OCI-LY3 (cell line): ENCODE data around the gene SERTAD1.

Experiments used
- H2AFZ ChIP-seq: fragments of 200-600, 300-600 bp; shearing (Covaris generic); 2 replicates; pipeline ENCODE4 v1.6.0; 2014; ENCODE audit warnings: antibody characterized with exemption, low read depth, low read length
- H3K27ac ChIP-seq: fragments of 200-600, 300-600 bp; sonication (generic); 2 replicates; pipeline ENCODE4 v1.5.1; 2014; ENCODE audit warnings: mild to moderate bottlenecking, low read length, moderate library complexity, mixed read lengths
- H3K27me3 ChIP-seq: fragments of 200-600, 300-600 bp; sonication (generic); 2 replicates; pipeline ENCODE4 v1.6.1; 2014; ENCODE audit warnings: low read depth, low read length, mixed read lengths
- H3K36me3 ChIP-seq: fragments of 200-600, 300-600 bp; sonication (generic); replicated peaks from 2 replicates; pipeline ENCODE3; 2014; ENCODE audit warnings: low read depth, low read length, mixed read lengths
- H3K4me1 ChIP-seq: fragments of 300-600, 200-600 bp; sonication (generic); 2 replicates; pipeline ENCODE4 v1.6.1; 2014; ENCODE audit warnings: low read length, mixed read lengths
- H3K4me2 ChIP-seq: fragments of 200-600, 300-600 bp; sonication (generic); 2 replicates; pipeline ENCODE4 v1.6.1; 2014; ENCODE audit warnings: low read length, mixed read lengths
- H3K4me3 ChIP-seq: fragments of 300-600, 200-600 bp; sonication (generic); 2 replicates; pipeline ENCODE4 v1.5.1; 2014; ENCODE audit warnings: antibody characterized with exemption, mild to moderate bottlenecking, low read length, moderate library complexity
- H3K79me2 ChIP-seq: fragments of 300-600, 200-600 bp; shearing (Covaris generic); 2 replicates; pipeline ENCODE4 v1.6.1; 2014; ENCODE audit warnings: mild to moderate bottlenecking, low read length, mixed read lengths
- H3K9ac ChIP-seq: fragments of 300-600, 200-600 bp; shearing (Covaris generic); 2 replicates; pipeline ENCODE4 v1.6.0; 2014; ENCODE audit warnings: mild to moderate bottlenecking, low read length, moderate library complexity
- H3K9me3 ChIP-seq: fragments of 200-600, 300-600 bp; shearing (Covaris generic); 2 replicates; pipeline ENCODE4 v1.6.1; 2014; ENCODE audit warnings: low read length, mixed read lengths; ENCODE audit not compliant: insufficient read depth
- H4K20me1 ChIP-seq: fragments of 200-600, 300-600 bp; sonication (generic); 2 replicates; pipeline ENCODE4 v1.6.1; 2016; ENCODE audit warnings: low read length, mixed read lengths; ENCODE audit not compliant: insufficient read depth
- CTCF ChIP-seq: fragments of 200-600, 300-600 bp; sonication (generic); IDR thresholded peaks from 2 replicates; pipeline ENCODE4 v1.5.1; 2014; ENCODE audit warnings: antibody characterized with exemption, low read length, low read depth
- EZH2phosphoT487 ChIP-seq: fragments of 200-600 bp; shearing (Covaris generic); IDR thresholded peaks from 2 replicates; pipeline ENCODE4 v1.6.1; 2018; ENCODE audit warnings: antibody characterized with exemption, mixed run types, low read depth

The SERTAD1 gene

GRCh38 chr19:40444825-40445312, 19.1 kb upstream of the SERTAD1 start:
- TF ChIP-seq EZH2phosphoT487 (no peak), CTCF (peak; percentile 58)
- Histone ChIP-seq H3K9ac (peak overlapping the region; percentile 67), H3K36me3 (peaks cover 26% of the 10 kb centered on the region), H3K4me1 (peaks cover 6% of the 10 kb centered on the region), H3K4me2 (peak overlapping the region; percentile 83), H3K79me2 (peaks cover 31% of the 10 kb centered on the region), H3K27me3 (no peaks in the 10 kb centered on the region), H3K27ac (no peak overlapping the region), H4K20me1 (peaks cover 29% of the 10 kb centered on the region), H2AFZ (peak overlapping the region; percentile 91), H3K4me3 (peak overlapping the region; percentile 96), H3K9me3 (no peaks in the 10 kb centered on the region)

- H3K27me3 ChIP-seq = no peaks in the 10 kb centered on the region
Observed at GRCh38 chr19:40444000-40444824, 18.4 kb upstream of the SERTAD1 start, which contains the start of gene SERTAD3. SERTAD3 (minus strand) TSS chr19:40444335; CDS start chr19:40442080, 2,255 bp downstream.

GRCh38 chr19:40443131-40443999, 17.6 kb upstream of the SERTAD1 start:
- H3K4me3 ChIP-seq = peak overlapping the region; percentile 96
- H3K9ac ChIP-seq = peak overlapping the region; percentile 100
- peak overlapping the region; percentile 75 for H3K4me2 ChIP-seq
- peaks cover 29% of the 10 kb centered on the region for H3K36me3 ChIP-seq
- TF ChIP-seq EZH2phosphoT487 = no peak
- no peak for TF ChIP-seq CTCF
- peak overlapping the region; percentile 12; the same call in 1 of the 2 replicates for H2AFZ ChIP-seq
- no peaks in the 10 kb centered on the region for H3K27me3 ChIP-seq
- H3K4me1 ChIP-seq = peaks cover 6% of the 10 kb centered on the region
- H3K79me2 ChIP-seq = peaks cover 31% of the 10 kb centered on the region
- H3K9me3 ChIP-seq = no peaks in the 10 kb centered on the region
- H4K20me1 ChIP-seq = peaks cover 29% of the 10 kb centered on the region
- peak overlapping the region; percentile 93 for H3K27ac ChIP-seq

More at GRCh38 chr19:40444000-40444824, 18.4 kb upstream of the SERTAD1 start, which contains the start of gene SERTAD3:
- Histone ChIP-seq H3K36me3 (peaks cover 29% of the 10 kb centered on the region), H4K20me1 (peaks cover 29% of the 10 kb centered on the region), H3K4me2 (peak within 1 kb of the TSS; percentile 83), H3K79me2 (peaks cover 31% of the 10 kb centered on the region), H3K9ac (peak within 1 kb of the TSS; percentile 100), H3K27ac (peak within 1 kb of the TSS; percentile 93), H3K9me3 (no peaks in the 10 kb centered on the region), H3K4me1 (peaks cover 6% of the 10 kb centered on the region), H3K4me3 (peak within 1 kb of the TSS; percentile 96), H2AFZ (peak within 1 kb of the TSS; percentile 94)
- TF ChIP-seq EZH2phosphoT487 (no peak), CTCF (no peak)
